ENCODE results near the gene PLCH1.

DNA sequence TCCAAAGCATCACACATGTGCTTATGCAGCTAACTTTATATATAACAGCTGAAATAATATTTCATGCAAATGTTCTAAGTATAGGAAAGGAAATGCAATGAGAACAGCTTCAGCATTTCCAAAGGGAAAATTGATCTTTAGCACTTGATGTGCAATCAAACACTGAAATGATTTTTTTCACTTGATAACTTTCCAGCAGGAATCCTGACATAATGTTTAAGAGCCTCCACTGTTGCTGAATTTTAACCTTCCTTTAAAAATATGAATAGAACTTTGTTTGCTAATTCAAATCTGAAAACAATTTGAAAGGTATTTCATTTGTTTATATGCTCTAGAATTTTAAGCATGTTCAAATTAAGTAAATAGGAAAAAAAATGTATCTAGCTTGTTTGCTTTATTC lies 354.5 kb downstream of the PLCH1 start:
- TF ChIP-seq, protein P1, sequence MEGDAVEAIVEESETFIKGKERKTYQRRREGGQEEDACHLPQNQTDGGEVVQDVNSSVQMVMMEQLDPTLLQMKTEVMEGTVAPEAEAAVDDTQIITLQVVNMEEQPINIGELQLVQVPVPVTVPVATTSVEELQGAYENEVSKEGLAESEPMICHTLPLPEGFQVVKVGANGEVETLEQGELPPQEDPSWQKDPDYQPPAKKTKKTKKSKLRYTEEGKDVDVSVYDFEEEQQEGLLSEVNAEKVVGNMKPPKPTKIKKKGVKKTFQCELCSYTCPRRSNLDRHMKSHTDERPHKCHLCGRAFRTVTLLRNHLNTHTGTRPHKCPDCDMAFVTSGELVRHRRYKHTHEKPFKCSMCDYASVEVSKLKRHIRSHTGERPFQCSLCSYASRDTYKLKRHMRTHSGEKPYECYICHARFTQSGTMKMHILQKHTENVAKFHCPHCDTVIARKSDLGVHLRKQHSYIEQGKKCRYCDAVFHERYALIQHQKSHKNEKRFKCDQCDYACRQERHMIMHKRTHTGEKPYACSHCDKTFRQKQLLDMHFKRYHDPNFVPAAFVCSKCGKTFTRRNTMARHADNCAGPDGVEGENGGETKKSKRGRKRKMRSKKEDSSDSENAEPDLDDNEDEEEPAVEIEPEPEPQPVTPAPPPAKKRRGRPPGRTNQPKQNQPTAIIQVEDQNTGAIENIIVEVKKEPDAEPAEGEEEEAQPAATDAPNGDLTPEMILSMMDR (IDR thresholded peaks at IDR 0.05): no peak
- TF ChIP-seq POLR2A (IDR thresholded peaks at IDR 0.05): no peak

All from adrenal gland (tissue), 5 donors.